Measurements from ENCODE around the gene KPNB1. TPM values are rescaled to one million over a fixed set of nuclear protein-coding genes. Genes with fewer than 3 reads are reported as not detected.
A peak's percentile ranks its signal among the peaks of the same experiment; 100 is the strongest.

Gene KPNB1
- total RNA-seq, 2 experiments from 2014 or later: 886 to 911 TPM

GRCh38 chr17:47629826-47630225 is 19.9 kb upstream of the KPNB1 start:
- no peak overlapping the region for H3K27ac Mint-ChIP-seq
- no peaks in the 10 kb centered on the region for H3K36me3 Mint-ChIP-seq
- no peak for DNase-seq
- H3K27me3 Mint-ChIP-seq: no peaks in the 10 kb centered on the region
- no peaks in the 10 kb centered on the region for H3K4me1 Mint-ChIP-seq
- H3K9me3 Mint-ChIP-seq: no peaks in the 10 kb centered on the region
- H3K4me3 Mint-ChIP-seq: no peak overlapping the region

DNA sequence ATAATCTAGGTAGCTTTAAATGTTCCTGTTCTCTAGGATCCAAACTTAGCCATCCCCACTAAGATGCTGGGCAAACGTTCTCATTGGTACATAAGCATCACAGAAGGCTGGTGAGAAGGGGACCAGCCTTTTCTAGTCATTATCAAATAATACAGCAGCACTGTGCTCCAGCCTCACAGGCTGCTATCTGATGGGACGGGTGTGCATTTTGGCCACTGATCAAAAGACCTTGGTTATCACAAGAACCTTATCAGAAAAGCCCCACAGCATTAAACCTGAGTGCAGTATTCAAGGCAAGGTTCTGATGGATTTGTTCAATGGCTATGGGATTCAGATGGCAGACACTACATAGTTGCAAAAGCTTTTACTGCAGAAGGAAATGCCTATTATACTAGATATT is 19.1 kb upstream of the KPNB1 start:
- no peak overlapping the region for H3K4me3 Mint-ChIP-seq
- no peaks in the 10 kb centered on the region for H3K9me3 Mint-ChIP-seq
- no peaks in the 10 kb centered on the region for H3K4me1 Mint-ChIP-seq
- no peaks in the 10 kb centered on the region for H3K27me3 Mint-ChIP-seq
- no peak for DNase-seq
- H3K27ac Mint-ChIP-seq: no peak overlapping the region
- no peaks in the 10 kb centered on the region for H3K36me3 Mint-ChIP-seq

- H3K27me3 Mint-ChIP-seq: no peaks in the 10 kb centered on the region
- no peak overlapping the region for H3K4me3 Mint-ChIP-seq
- DNase-seq: no peak
- peaks cover 6% of the 10 kb centered on the region for H3K4me1 Mint-ChIP-seq
- peaks cover 2% of the 10 kb centered on the region for H3K36me3 Mint-ChIP-seq
- no peaks in the 10 kb centered on the region for H3K9me3 Mint-ChIP-seq
- H3K27ac Mint-ChIP-seq: no peak overlapping the region
These were observed 16.7 kb upstream of the KPNB1 start for GRCh38 chr17:47632991-47633390.

DNA sequence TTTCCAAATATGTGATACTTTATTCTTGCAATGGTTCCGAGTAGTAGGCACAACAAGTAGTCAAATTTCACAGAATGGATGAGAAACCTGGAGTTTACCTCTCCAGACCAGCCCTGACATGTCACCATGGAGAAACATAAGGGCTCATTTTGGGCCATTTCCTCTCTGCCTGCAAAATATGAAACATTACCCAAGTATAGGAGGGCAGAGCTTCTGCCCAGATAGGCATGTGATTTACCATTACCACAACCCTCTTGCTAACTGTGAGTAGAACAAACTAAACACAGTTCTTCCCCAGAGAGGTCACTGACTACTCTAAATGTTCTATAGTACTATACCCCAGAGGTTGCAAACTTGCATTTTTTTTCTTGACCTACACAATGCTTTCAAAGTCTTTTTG is 15.7 kb upstream of the KPNB1 start:
- no peak overlapping the region for H3K27ac Mint-ChIP-seq
- no peak for DNase-seq
- peaks cover 2% of the 10 kb centered on the region for H3K36me3 Mint-ChIP-seq
- no peak overlapping the region for H3K4me3 Mint-ChIP-seq
- H3K4me1 Mint-ChIP-seq: peaks cover 6% of the 10 kb centered on the region
- no peaks in the 10 kb centered on the region for H3K27me3 Mint-ChIP-seq
- no peaks in the 10 kb centered on the region for H3K9me3 Mint-ChIP-seq

- Mint-ChIP-seq H3K27ac (no peak overlapping the region), H3K27me3 (no peaks in the 10 kb centered on the region), H3K4me3 (no peak overlapping the region), H3K4me1 (peaks cover 8% of the 10 kb centered on the region), H3K9me3 (no peaks in the 10 kb centered on the region), H3K36me3 (peaks cover 2% of the 10 kb centered on the region)
- DNase-seq: no peak
These were observed 14.8 kb upstream of the KPNB1 start for GRCh38 chr17:47634870-47635269.

DNA sequence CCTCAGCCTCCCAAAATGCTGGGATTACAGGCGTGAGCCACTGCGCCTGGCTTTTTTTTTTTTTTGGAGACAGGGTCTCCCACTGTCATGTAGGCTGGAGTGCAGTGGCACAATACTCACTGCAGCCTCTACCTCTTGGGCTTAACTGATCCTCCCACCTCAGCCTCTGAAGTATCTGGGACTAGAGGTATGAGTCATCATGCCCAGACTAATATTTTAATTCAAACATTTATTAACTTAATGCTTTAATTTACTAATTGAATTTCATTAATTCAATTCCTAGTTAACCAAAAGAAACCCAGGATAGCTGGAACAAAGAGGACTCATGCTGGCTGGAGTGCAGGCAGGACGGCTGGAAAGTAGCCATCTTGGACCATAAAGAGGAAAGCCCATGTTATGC is 14.0 kb upstream of the KPNB1 start:
- H3K9me3 Mint-ChIP-seq: no peaks in the 10 kb centered on the region
- no peak for DNase-seq
- no peak overlapping the region for H3K27ac Mint-ChIP-seq
- peaks cover 2% of the 10 kb centered on the region for H3K36me3 Mint-ChIP-seq
- H3K4me3 Mint-ChIP-seq: no peak overlapping the region
- H3K27me3 Mint-ChIP-seq: no peaks in the 10 kb centered on the region
- H3K4me1 Mint-ChIP-seq: peaks cover 8% of the 10 kb centered on the region

GRCh38 chr17:47636273-47637030 is 13.3 kb upstream of the KPNB1 start:
- peaks cover 2% of the 10 kb centered on the region for H3K36me3 Mint-ChIP-seq
- DNase-seq: no peak
- H3K9me3 Mint-ChIP-seq: no peaks in the 10 kb centered on the region
- no peaks in the 10 kb centered on the region for H3K27me3 Mint-ChIP-seq
- H3K4me1 Mint-ChIP-seq: peaks cover 8% of the 10 kb centered on the region
- no peak overlapping the region for H3K4me3 Mint-ChIP-seq
- H3K27ac Mint-ChIP-seq: no peak overlapping the region

DNA sequence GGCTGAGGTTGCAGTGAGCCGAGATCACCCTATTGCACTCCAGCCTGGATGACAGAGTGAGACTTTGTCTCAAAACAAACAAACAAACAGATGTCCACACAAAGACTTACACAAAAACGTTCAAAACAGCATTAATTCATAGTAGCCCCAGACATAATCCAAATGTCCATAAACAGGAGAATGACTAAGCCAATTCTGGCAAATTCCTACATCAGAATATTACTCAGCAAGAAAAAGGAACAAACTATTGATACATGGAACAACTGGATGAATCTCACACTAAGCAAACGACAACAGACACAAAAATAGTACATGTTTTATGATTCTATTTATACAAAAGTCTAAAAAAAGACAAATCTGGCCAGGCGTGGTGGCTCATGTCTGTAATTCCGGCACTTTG is 10.8 kb upstream of the KPNB1 start:
- H3K4me3 Mint-ChIP-seq: no peak overlapping the region
- peaks cover 2% of the 10 kb centered on the region for H3K36me3 Mint-ChIP-seq
- DNase-seq: no peak
- H3K4me1 Mint-ChIP-seq: peaks cover 8% of the 10 kb centered on the region
- H3K9me3 Mint-ChIP-seq: no peaks in the 10 kb centered on the region
- no peak overlapping the region for H3K27ac Mint-ChIP-seq
- H3K27me3 Mint-ChIP-seq: no peaks in the 10 kb centered on the region

DNA sequence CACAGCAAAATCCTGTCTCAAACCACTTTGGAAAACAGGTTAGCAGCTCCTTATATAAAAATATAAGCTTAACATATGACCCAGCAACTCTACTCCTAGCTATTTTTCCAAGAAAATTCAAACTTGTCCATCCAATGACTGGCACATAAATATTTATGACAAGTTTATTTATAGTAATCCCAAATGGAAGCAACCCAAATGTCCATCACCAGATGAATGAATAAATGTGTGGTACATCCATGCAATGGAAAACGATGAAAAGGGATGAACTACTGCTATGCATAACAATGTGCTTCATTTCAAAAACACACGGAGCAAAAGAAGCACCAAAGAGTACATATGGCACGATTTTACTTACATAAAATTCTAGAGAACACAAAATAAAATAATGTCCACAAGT is 9.6 kb upstream of the KPNB1 start:
- Mint-ChIP-seq H3K27me3 (no peaks in the 10 kb centered on the region), H3K36me3 (peaks cover 2% of the 10 kb centered on the region), H3K4me3 (no peak overlapping the region), H3K27ac (no peak overlapping the region), H3K9me3 (no peaks in the 10 kb centered on the region), H3K4me1 (peaks cover 8% of the 10 kb centered on the region)
- DNase-seq: no peak

DNA sequence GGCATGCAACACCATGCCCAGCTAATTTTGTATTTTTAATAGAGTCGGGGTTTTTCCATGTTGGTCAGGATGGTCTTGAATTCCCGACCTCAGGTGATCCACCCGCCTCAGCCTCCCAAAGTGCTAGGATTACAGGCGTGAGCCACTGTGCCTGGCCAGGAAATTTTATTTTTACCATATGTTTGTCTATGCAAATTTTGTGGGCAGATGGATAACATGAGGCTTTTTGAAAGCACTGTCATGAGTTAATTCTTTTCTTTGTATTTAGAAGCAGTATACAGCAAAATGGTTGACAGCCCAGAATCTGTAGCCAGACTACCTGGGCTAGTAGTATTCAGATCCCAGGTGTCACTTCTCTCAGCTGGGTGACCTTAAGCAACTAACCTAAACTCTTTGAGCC is 8.5 kb upstream of the KPNB1 start:
- no peaks in the 10 kb centered on the region for H3K27me3 Mint-ChIP-seq
- H3K4me3 Mint-ChIP-seq: no peak overlapping the region
- peaks cover 2% of the 10 kb centered on the region for H3K36me3 Mint-ChIP-seq
- H3K4me1 Mint-ChIP-seq: peaks cover 7% of the 10 kb centered on the region
- H3K27ac Mint-ChIP-seq: no peak overlapping the region
- no peaks in the 10 kb centered on the region for H3K9me3 Mint-ChIP-seq
- DNase-seq: no peak

DNA sequence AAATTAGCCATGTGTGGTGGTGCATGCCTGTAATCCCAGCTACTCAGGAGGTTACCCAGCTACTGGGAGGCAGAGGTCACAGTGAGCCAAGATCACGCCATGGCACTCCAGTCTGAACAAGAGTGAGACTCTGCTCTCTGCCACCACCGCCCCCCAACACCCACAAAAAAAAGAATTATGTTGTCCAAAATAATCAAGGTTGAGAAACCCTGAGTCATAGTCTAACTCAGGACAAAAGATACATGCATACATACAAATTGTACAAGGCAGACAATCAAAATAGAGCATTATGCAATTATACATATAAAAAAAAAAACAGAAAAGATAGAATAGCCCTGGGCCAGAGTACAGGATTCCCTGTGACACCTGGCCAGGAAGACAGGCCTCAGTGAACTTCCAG is 6.6 kb upstream of the KPNB1 start:
- H3K9me3 Mint-ChIP-seq: no peaks in the 10 kb centered on the region
- H3K36me3 Mint-ChIP-seq: peaks cover 2% of the 10 kb centered on the region
- no peaks in the 10 kb centered on the region for H3K27me3 Mint-ChIP-seq
- H3K4me3 Mint-ChIP-seq: no peak overlapping the region
- no peak for DNase-seq
- peaks cover 9% of the 10 kb centered on the region for H3K4me1 Mint-ChIP-seq
- H3K27ac Mint-ChIP-seq: no peak overlapping the region

- peaks cover 6% of the 10 kb centered on the region for H3K36me3 Mint-ChIP-seq
- H3K27ac Mint-ChIP-seq: no peak overlapping the region
- no peak for DNase-seq
- no peaks in the 10 kb centered on the region for H3K9me3 Mint-ChIP-seq
- no peak overlapping the region for H3K4me3 Mint-ChIP-seq
- no peaks in the 10 kb centered on the region for H3K27me3 Mint-ChIP-seq
- H3K4me1 Mint-ChIP-seq: peaks cover 15% of the 10 kb centered on the region
These were observed 5.4 kb upstream of the KPNB1 start for GRCh38 chr17:47644324-47644723.

DNA sequence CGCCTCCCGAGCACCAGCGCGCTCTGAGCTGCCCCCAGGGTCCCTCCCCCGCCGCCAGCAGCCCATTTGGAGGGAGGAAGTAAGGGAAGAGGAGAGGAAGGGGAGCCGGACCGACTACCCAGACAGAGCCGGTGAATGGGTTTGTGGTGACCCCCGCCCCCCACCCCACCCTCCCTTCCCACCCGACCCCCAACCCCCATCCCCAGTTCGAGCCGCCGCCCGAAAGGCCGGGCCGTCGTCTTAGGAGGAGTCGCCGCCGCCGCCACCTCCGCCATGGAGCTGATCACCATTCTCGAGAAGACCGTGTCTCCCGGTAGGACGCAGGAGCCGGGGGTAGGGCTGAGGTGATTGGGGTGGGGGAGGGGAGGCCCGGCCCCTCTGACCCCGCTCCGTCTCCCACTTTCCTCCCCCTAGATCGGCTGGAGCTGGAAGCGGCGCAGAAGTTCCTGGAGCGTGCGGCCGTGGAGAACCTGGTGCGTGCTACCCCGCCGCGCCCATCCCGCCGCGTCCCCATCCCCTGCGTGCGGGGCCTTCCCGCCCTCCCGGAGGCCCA is 329 bp downstream of the KPNB1 start:
- peaks cover 47% of the 10 kb centered on the region for H3K4me1 Mint-ChIP-seq
- no peaks in the 10 kb centered on the region for H3K9me3 Mint-ChIP-seq
- H3K27me3 Mint-ChIP-seq: no peaks in the 10 kb centered on the region
- DNase-seq: no peak
- H3K27ac Mint-ChIP-seq: peak overlapping the region; percentile 96
- peak overlapping the region; percentile 93 for H3K4me3 Mint-ChIP-seq
- H3K36me3 Mint-ChIP-seq: peaks cover 48% of the 10 kb centered on the region

- peak overlapping the region; percentile 93 for H3K4me3 Mint-ChIP-seq
- H3K27ac Mint-ChIP-seq: peak overlapping the region; percentile 96
- H3K9me3 Mint-ChIP-seq: no peaks in the 10 kb centered on the region
- peaks cover 55% of the 10 kb centered on the region for H3K36me3 Mint-ChIP-seq
- peak; percentile 97 for DNase-seq
- H3K27me3 Mint-ChIP-seq: no peaks in the 10 kb centered on the region
- peaks cover 55% of the 10 kb centered on the region for H3K4me1 Mint-ChIP-seq
These were observed 1.1 kb downstream of the KPNB1 start for GRCh38 chr17:47650525-47651522.

DNA sequence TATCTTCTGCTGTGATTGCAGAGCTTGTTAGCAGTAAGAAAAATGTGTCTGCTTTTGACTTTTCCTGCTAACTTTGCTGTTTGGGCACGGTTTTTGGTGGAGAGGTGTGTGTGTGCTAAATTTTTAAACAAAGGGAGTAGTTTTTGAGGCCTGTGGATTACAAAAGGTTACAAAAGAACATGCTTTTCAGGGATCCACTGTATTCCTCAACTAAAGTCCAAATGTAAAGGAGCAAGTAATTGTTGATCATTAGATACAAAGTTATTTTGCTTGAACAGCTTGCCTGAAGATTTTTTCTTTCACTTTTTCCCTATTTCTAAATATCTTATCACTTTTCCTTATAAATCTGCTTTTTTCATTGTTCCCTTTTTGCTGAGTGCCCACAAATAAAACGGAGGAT is 2.0 kb downstream of the KPNB1 start:
- H3K4me3 Mint-ChIP-seq: peak overlapping the region; percentile 93

More for the DNA sequence above, 2.0 kb downstream of the KPNB1 start:
- Mint-ChIP-seq H3K4me1 (peaks cover 61% of the 10 kb centered on the region), H3K9me3 (no peaks in the 10 kb centered on the region), H3K36me3 (peaks cover 63% of the 10 kb centered on the region), H3K27me3 (no peaks in the 10 kb centered on the region), H3K27ac (peak overlapping the region; percentile 96)
- no peak for DNase-seq
